OCI-LY3 (cell line): ENCODE measurements around the gene GORASP1.
A peak's percentile ranks its signal among the peaks of the same experiment; 100 is the strongest.

Experiments
- H2AFZ ChIP-seq: fragments of 200-600, 300-600 bp; shearing (Covaris generic); 2 replicates; pipeline ENCODE4 v1.6.0; 2014; ENCODE audit warnings: antibody characterized with exemption, low read depth, low read length
- H3K27ac ChIP-seq: fragments of 200-600, 300-600 bp; sonication (generic); 2 replicates; pipeline ENCODE4 v1.5.1; 2014; ENCODE audit warnings: mild to moderate bottlenecking, low read length, moderate library complexity, mixed read lengths
- H3K27me3 ChIP-seq: fragments of 200-600, 300-600 bp; sonication (generic); 2 replicates; pipeline ENCODE4 v1.6.1; 2014; ENCODE audit warnings: low read depth, low read length, mixed read lengths
- H3K36me3 ChIP-seq: fragments of 200-600, 300-600 bp; sonication (generic); replicated peaks from 2 replicates; pipeline ENCODE3; 2014; ENCODE audit warnings: low read depth, low read length, mixed read lengths
- H3K4me1 ChIP-seq: fragments of 300-600, 200-600 bp; sonication (generic); 2 replicates; pipeline ENCODE4 v1.6.1; 2014; ENCODE audit warnings: low read length, mixed read lengths
- H3K4me2 ChIP-seq: fragments of 200-600, 300-600 bp; sonication (generic); 2 replicates; pipeline ENCODE4 v1.6.1; 2014; ENCODE audit warnings: low read length, mixed read lengths
- H3K4me3 ChIP-seq: fragments of 300-600, 200-600 bp; sonication (generic); 2 replicates; pipeline ENCODE4 v1.5.1; 2014; ENCODE audit warnings: antibody characterized with exemption, mild to moderate bottlenecking, low read length, moderate library complexity
- H3K79me2 ChIP-seq: fragments of 300-600, 200-600 bp; shearing (Covaris generic); 2 replicates; pipeline ENCODE4 v1.6.1; 2014; ENCODE audit warnings: mild to moderate bottlenecking, low read length, mixed read lengths
- H3K9ac ChIP-seq: fragments of 300-600, 200-600 bp; shearing (Covaris generic); 2 replicates; pipeline ENCODE4 v1.6.0; 2014; ENCODE audit warnings: mild to moderate bottlenecking, low read length, moderate library complexity
- H3K9me3 ChIP-seq: fragments of 200-600, 300-600 bp; shearing (Covaris generic); 2 replicates; pipeline ENCODE4 v1.6.1; 2014; ENCODE audit warnings: low read length, mixed read lengths; ENCODE audit not compliant: insufficient read depth
- H4K20me1 ChIP-seq: fragments of 200-600, 300-600 bp; sonication (generic); 2 replicates; pipeline ENCODE4 v1.6.1; 2016; ENCODE audit warnings: low read length, mixed read lengths; ENCODE audit not compliant: insufficient read depth
- CTCF ChIP-seq: fragments of 200-600, 300-600 bp; sonication (generic); IDR thresholded peaks from 2 replicates; pipeline ENCODE4 v1.5.1; 2014; ENCODE audit warnings: antibody characterized with exemption, low read length, low read depth
- EZH2phosphoT487 ChIP-seq: fragments of 200-600 bp; shearing (Covaris generic); IDR thresholded peaks from 2 replicates; pipeline ENCODE4 v1.6.1; 2018; ENCODE audit warnings: antibody characterized with exemption, mixed run types, low read depth

The GORASP1 gene

GRCh38 chr3:39051649-39052561, 55.5 kb downstream of the GORASP1 start, which contains the start of the genes SCN11A and WDR48:
TSS of gene SCN11A (minus strand) at chr3:39051944. CDS start at chr3:38950362, 101,582 bp downstream.
TSS of gene WDR48 (plus strand) at chr3:39052016. CDS start at chr3:39052026, 10 bp downstream.
- Histone ChIP-seq H3K4me3 (peak within 1 kb of the TSS; percentile 82), H3K4me1 (peaks cover 41% of the 10 kb centered on the region), H4K20me1 (no peaks in the 10 kb centered on the region), H3K9ac (peak within 1 kb of the TSS; percentile 73), H2AFZ (peak within 1 kb of the TSS; percentile 93), H3K9me3 (no peaks in the 10 kb centered on the region), H3K27me3 (no peaks in the 10 kb centered on the region), H3K4me2 (peak within 1 kb of the TSS; percentile 80), H3K36me3 (no peaks in the 10 kb centered on the region), H3K79me2 (peaks cover 39% of the 10 kb centered on the region), H3K27ac (peak within 1 kb of the TSS; percentile 52)
- no peak for TF ChIP-seq CTCF
- no peak for TF ChIP-seq EZH2phosphoT487

DNA sequence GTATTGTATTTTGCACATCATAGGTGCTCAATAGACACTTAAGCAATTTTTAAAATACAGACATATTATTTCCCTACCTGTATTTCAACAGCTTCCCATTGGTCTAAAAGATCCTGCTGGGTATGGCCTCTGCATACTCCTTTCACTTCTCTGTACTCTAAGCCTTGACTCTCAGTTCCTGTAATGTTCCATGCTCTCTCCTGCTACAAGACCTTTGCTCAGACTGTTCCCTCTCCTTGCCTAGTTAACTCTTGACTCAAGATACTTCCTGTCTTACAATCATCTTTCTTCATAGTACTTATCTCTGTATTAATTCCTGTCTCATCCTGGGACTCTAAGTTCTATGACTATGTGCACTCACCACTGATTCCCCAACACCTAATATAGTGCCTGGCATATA, 57.4 kb downstream of the GORASP1 start:
- no peak overlapping the region for H3K9ac ChIP-seq
- peak overlapping the region; percentile 13; the same call in 1 of the 2 replicates for H3K27ac ChIP-seq
- H3K9me3 ChIP-seq, result no peaks in the 10 kb centered on the region
- H3K4me2 ChIP-seq, result peak overlapping the region; percentile 25
- H3K4me1 ChIP-seq, result peaks cover 25% of the 10 kb centered on the region
- TF ChIP-seq EZH2phosphoT487 (no peak), CTCF (no peak)
- no peak overlapping the region for H3K4me3 ChIP-seq
- H3K27me3 ChIP-seq, result no peaks in the 10 kb centered on the region
- H2AFZ ChIP-seq, result 0 out of 2 replicates have a peak overlapping the region, but pooled peaks have one; percentile 3
- no peaks in the 10 kb centered on the region for H4K20me1 ChIP-seq
- H3K79me2 ChIP-seq, result peaks cover 27% of the 10 kb centered on the region
- no peaks in the 10 kb centered on the region for H3K36me3 ChIP-seq
